IMR-90 (cell line): ENCODE measurements around the gene SSC4D. TPM values are rescaled to one million over a fixed set of nuclear protein-coding genes. Genes with fewer than 3 reads are reported as not detected.

ENCODE experiments used
- ATAC-seq: fragments of 200-7000 bp; cut with Tn5 transposase; 2 replicates; pipeline ENCODE4 v1.9.1; 2020; ENCODE audit warnings: low read depth, mild to moderate bottlenecking, moderate library complexity
- BruUV-seq: library from RNA; stranded (reverse); fragments of 400-500 nt; replicated peaks from 2 replicates; lab custom pipeline; 2021; lab: Mats Ljungman, UMichigan
- CTCF ChIA-PET: fragments of 300-600 bp; formaldehyde crosslinking; extraction: SDS; loops from one replicate; lab custom pipeline; 2021; ENCODE audit warnings: antibody characterized with exemption; lab: Yijun Ruan, JAX
- POLR2A ChIA-PET: fragments of 300-600 bp; sonication (Branson Sonifier 250); formaldehyde crosslinking; loops from one replicate; lab custom pipeline; 2022; ENCODE audit warnings: antibody characterized with exemption; ENCODE audit not compliant: unreplicated experiment; lab: Charles Lee
- DNase-seq: peaks from one replicate; pipeline ENCODE4 v3.0.0; 2013
- H2AFZ ChIP-seq: replicated peaks from 2 replicates; pipeline ENCODE3; 2013; ENCODE audit warnings: low read length, mild to moderate bottlenecking; ENCODE audit not compliant: poor library complexity
- H2AK5ac ChIP-seq: 2 replicates; pipeline ENCODE4 v1.6.1; 2013; ENCODE audit warnings: low read depth, low read length, inconsistent platforms
- H2AK9ac ChIP-seq: replicated peaks from 2 replicates; pipeline ENCODE3; 2013; ENCODE audit warnings: mild to moderate bottlenecking, low read depth, low read length, moderate library complexity; ENCODE audit not compliant: poor library complexity
- H2BK120ac ChIP-seq: 2 replicates; pipeline ENCODE4 v1.6.1; 2013; ENCODE audit warnings: low read depth, low read length, inconsistent platforms
- H2BK15ac ChIP-seq: 3 replicates; pipeline ENCODE4 v1.6.1; 2013; ENCODE audit warnings: low read depth, low read length, inconsistent platforms
- H2BK20ac ChIP-seq: 2 replicates; pipeline ENCODE4 v1.6.1; 2013; ENCODE audit warnings: low read depth, mild to moderate bottlenecking, inconsistent platforms, low read length, moderate library complexity
- H2BK5ac ChIP-seq: 2 replicates; pipeline ENCODE4 v1.6.1; 2013; ENCODE audit warnings: mild to moderate bottlenecking, low read depth, low read length, inconsistent platforms; ENCODE audit not compliant: poor library complexity, severe bottlenecking
- H3K14ac ChIP-seq: replicated peaks from 2 replicates; pipeline ENCODE4 v1.6.1; 2013; ENCODE audit warnings: low read depth, low read length, inconsistent platforms
- H3K18ac ChIP-seq: 2 replicates; pipeline ENCODE4 v1.6.1; 2013; ENCODE audit warnings: low read depth, low read length, control low read depth
- H3K23ac ChIP-seq: 2 replicates; pipeline ENCODE4 v1.6.1; 2013; ENCODE audit warnings: low read depth, low read length, inconsistent platforms
- H3K27ac ChIP-seq: 2 replicates; pipeline ENCODE4 v1.5.1; 2013; ENCODE audit warnings: mild to moderate bottlenecking, control low read depth, low read length; ENCODE audit not compliant: insufficient read depth
- H3K27me3 ChIP-seq: 2 replicates; pipeline ENCODE4 v1.6.1; 2013; ENCODE audit warnings: low read length; ENCODE audit not compliant: control insufficient read depth, insufficient read depth
- H3K36me3 ChIP-seq: 2 replicates; pipeline ENCODE4 v1.6.1; 2013; ENCODE audit warnings: low read length, mixed read lengths; ENCODE audit not compliant: control insufficient read depth, insufficient read depth
- H3K4ac ChIP-seq: 2 replicates; pipeline ENCODE4 v1.6.1; 2013; ENCODE audit warnings: low read depth, low read length, inconsistent platforms
- H3K4me1 ChIP-seq: 2 replicates; pipeline ENCODE4 v1.6.1; 2013; ENCODE audit warnings: low read length, mixed read lengths; ENCODE audit not compliant: control insufficient read depth, insufficient read depth
- H3K4me2 ChIP-seq: 2 replicates; pipeline ENCODE4 v1.6.1; 2013; ENCODE audit warnings: low read depth, mild to moderate bottlenecking, control low read depth, low read length, moderate library complexity
- H3K4me3 ChIP-seq: 2 replicates; pipeline ENCODE4 v1.5.1; 2013; ENCODE audit warnings: low read depth, mild to moderate bottlenecking, control low read depth, low read length, moderate library complexity; ENCODE audit not compliant: insufficient read depth
- H3K56ac ChIP-seq: 2 replicates; pipeline ENCODE4 v1.6.1; 2013; ENCODE audit warnings: low read length, inconsistent platforms; ENCODE audit not compliant: insufficient read depth; ENCODE audit errors: extremely low read depth
- H3K79me1 ChIP-seq, 2 experiments: 2 replicates each; pipeline ENCODE4 v1.6.1; 2013; ENCODE audit warnings: low read length in 2 of 2, inconsistent platforms in 1 of 2, low read depth in 1 of 2
- H3K9ac ChIP-seq: 2 replicates; pipeline ENCODE4 v1.6.1; 2013; ENCODE audit warnings: low read depth, low read length, control low read depth
- H3K9me1 ChIP-seq: 2 replicates; pipeline ENCODE4 v1.6.1; 2013; ENCODE audit warnings: low read length, inconsistent platforms; ENCODE audit not compliant: insufficient read depth
- H3K9me3 ChIP-seq: 2 replicates; pipeline ENCODE4 v1.6.1; 2013; ENCODE audit warnings: low read length; ENCODE audit not compliant: control insufficient read depth, insufficient read depth
- H4K20me1 ChIP-seq: 2 replicates; pipeline ENCODE4 v1.6.1; 2013; ENCODE audit warnings: low read length, inconsistent platforms; ENCODE audit not compliant: insufficient read depth
- H4K5ac ChIP-seq: 2 replicates; pipeline ENCODE4 v1.6.1; 2013; ENCODE audit warnings: mild to moderate bottlenecking, low read depth, low read length, control low read depth
- H4K8ac ChIP-seq, 2 experiments: 2 replicates each; pipeline ENCODE4 v1.6.1; 2013; ENCODE audit warnings: low read depth in 2 of 2, low read length in 2 of 2, control low read depth in 1 of 2, inconsistent platforms in 1 of 2
- H4K91ac ChIP-seq: 2 replicates; pipeline ENCODE4 v1.6.1; 2013; ENCODE audit warnings: low read depth, low read length, inconsistent platforms; ENCODE audit not compliant: insufficient read depth
- MXI1 ChIP-seq: IDR thresholded peaks from 2 replicates; pipeline ENCODE4 v1.6.1; 2012; ENCODE audit warnings: low read depth, mild to moderate bottlenecking, low read length, moderate library complexity, borderline replicate concordance
- POLR2A ChIP-seq: IDR thresholded peaks from 2 replicates; pipeline ENCODE4 v1.6.1; 2012; ENCODE audit warnings: mild to moderate bottlenecking, low read depth, low read length
- WGBS, 2 experiments: methylation state at CpG; one replicate each; pipeline versions ENCODE4 v1.1.5 to v1.1.7; 2013; ENCODE audit warnings: missing lambda C conversion rate in 2 of 2; ENCODE audit not compliant: insufficient read length in 1 of 2; ENCODE audit errors: extremely low coverage in 2 of 2; 5-methylcytosine and 5-hydroxymethylcytosine counted together
- dilution Hi-C: fragments of 300-500 bp; cut with HindIII; formaldehyde crosslinking; loops from one replicate; pipeline ENCODE4 v1.14.3; 2018; ENCODE audit warnings: low sequenced_read_pairs; ENCODE audit not compliant: unreplicated experiment
- in situ Hi-C: fragments of 300-500 bp; cut with MboI; formaldehyde crosslinking; loops from 3 replicates; pipeline ENCODE4 v1.14.3; 2019; ENCODE audit warnings: low sequenced_read_pairs, inconsistent platforms, mixed read lengths
- intact Hi-C: fragments of 100-400 bp; cut with micrococcal nuclease; formaldehyde crosslinking; loops from 2 replicates; pipeline ENCODE4 v1.10.0; 2022
- polyA plus RNA-seq, 3 experiments: library from polyadenylated mRNA; depleted of rRNA; stranded (reverse); fragments of >200 nt; gene quantifications; 2 replicates each; pipeline ENCODE4 v1.2.3, GENCODE V29; 2012; ENCODE audit warnings: low replicate concordance in 1 of 3
- total RNA-seq: library from RNA; depleted of rRNA; stranded (reverse); fragments of >200 nt; gene quantifications from 2 replicates; pipeline ENCODE4 v1.2.3, GENCODE V29; 2012

The SSC4D gene
- total and polyA plus RNA-seq, 2 of the 4 experiments (the other 2 are of a cell fraction): 0.36 to 0.70 TPM

DNA sequence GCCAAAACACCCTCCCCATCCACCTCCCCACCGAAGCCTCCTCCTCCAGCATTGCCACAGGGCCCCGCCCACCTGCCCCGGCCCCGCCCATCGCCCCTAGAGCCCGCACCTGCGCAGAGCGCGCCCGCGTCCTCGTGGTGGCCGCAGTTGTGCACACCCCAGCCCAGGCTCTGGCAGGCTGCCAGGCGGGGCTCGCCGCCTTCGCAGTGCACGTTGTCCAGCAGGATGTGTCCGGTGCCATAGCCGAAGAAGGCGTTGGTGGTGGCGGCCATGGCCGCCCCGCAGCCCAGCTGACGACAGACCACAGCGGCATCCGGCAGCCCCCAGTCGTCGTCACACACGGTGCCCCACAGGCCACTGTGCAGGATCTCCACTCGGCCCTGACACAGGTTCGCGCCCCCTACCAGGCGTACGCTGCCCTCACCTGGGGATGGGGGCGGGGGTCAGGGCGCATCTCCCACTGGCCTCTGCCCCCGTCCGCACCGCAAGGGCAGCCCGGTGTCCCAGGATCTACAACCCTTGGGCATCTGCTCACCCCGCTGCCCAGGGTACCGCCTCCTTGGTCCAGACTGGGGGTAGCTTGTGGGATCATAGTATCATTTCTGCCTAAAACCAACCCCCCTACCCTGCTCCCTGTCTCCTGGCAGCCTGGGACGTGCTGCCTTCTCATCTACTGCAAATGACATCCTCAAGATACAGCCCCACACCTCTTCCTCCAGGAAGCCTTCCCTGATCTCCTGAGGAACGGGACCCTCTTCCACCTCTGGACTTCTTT is 11.9 kb downstream of the SSC4D start:
- Histone ChIP-seq H3K9ac (0 out of 2 replicates have a peak overlapping the region, but pooled peaks have one; percentile 3), H3K4me1 (peaks cover 12% of the 10 kb centered on the region), H2AK9ac (peak overlapping the region; percentile 83), H2AFZ (peak overlapping the region; percentile 94), H3K9me1 (peaks cover 8% of the 10 kb centered on the region), H2BK5ac (no peak overlapping the region), H2BK20ac (no peak overlapping the region), H4K8ac (peak overlapping the region; percentile 23 to 92; a peak in 2 of 4 replicates), H3K23ac (no peak overlapping the region), H2AK5ac (peak overlapping the region; percentile 23; the same call in 1 of the 2 replicates), H3K4me3 (peak overlapping the region; percentile 59), H3K4ac (peak overlapping the region; percentile 53; the same call in 1 of the 2 replicates), H3K14ac (no peak overlapping the region; the same call in 1 of the 2 replicates), H3K18ac (no peak overlapping the region), H4K5ac (peak overlapping the region; percentile 73; the same call in 1 of the 2 replicates), H2BK15ac (no peak overlapping the region; the same call in 2 of the 3 replicates), H4K20me1 (no peaks in the 10 kb centered on the region), H3K4me2 (peak overlapping the region; percentile 92), H2BK120ac (peak overlapping the region; percentile 1; the same call in 1 of the 2 replicates), H3K79me1 (peaks cover 0 to 4% of the 10 kb centered on the region in 2 experiments; a peak in 1 of 4 replicates), H3K9me3 (no peaks in the 10 kb centered on the region), H3K56ac (no peak overlapping the region), H3K36me3 (no peaks in the 10 kb centered on the region), H3K27me3 (no peaks in the 10 kb centered on the region; the same call in 1 of the 2 replicates), H3K27ac (no peak overlapping the region), H4K91ac (0 out of 2 replicates have a peak overlapping the region, but pooled peaks have one; percentile 21)
- peak; percentile 31 for DNase-seq
- intact Hi-C loops (no loop called here), in situ Hi-C loops (no loop called here), dilution Hi-C loops (no loop called here)
- TF ChIP-seq MXI1 (0 out of 2 replicates have a peak, but pooled peaks have one; percentile 21), POLR2A (no peak)
- WGBS, 2 experiments: 2% methylated on average over 14 of the region's 45 CpGs; no CpG with 5 or more reads in 1 of the 2 experiments
- ChIA-PET POLR2A (no interaction called here), CTCF (no interaction called here)
- BruUV-seq: no TSS peak
- peak; percentile 49 for ATAC-seq
